ENCODE results near the gene ADAM11. TPM values are rescaled to one million over a fixed set of nuclear protein-coding genes. Genes with fewer than 3 reads are reported as not detected.
A peak's percentile ranks its signal among the peaks of the same experiment; 100 is the strongest.

The ADAM11 gene
- total RNA-seq, 1 donor from 2014 or later = under 0.01 TPM

GRCh38 chr17:44757045-44757917 is 1.5 kb upstream of the ADAM11 start:
- DNase-seq (ENCODE audit: low read depth in 2 of 2) = no peak

- DNase-seq (ENCODE audit: low read depth in 2 of 2) = no peak
These were observed 822 bp upstream of the ADAM11 start for GRCh38 chr17:44757918-44758413.

GRCh38 chr17:44759086-44759915 is 513 bp downstream of the ADAM11 start:
- DNase-seq (ENCODE audit: low read depth in 2 of 2) = no peak

- no peak for DNase-seq (ENCODE audit: low read depth in 2 of 2)
These were observed 1.1 kb downstream of the ADAM11 start for GRCh38 chr17:44759916-44760243.

- DNase-seq (ENCODE audit: low read depth in 2 of 2) = no peak
These were observed 1.9 kb downstream of the ADAM11 start for GRCh38 chr17:44760474-44761308.

- DNase-seq (ENCODE audit: low read depth in 2 of 2) = no peak
These were observed 3.4 kb downstream of the ADAM11 start for GRCh38 chr17:44761932-44762810.

- DNase-seq (ENCODE audit: low read depth in 2 of 2) = no peak
These were observed 4.4 kb downstream of the ADAM11 start for GRCh38 chr17:44763170-44763569.

- DNase-seq (ENCODE audit: low read depth in 2 of 2) = no peak
These were observed 7.2 kb downstream of the ADAM11 start for GRCh38 chr17:44765965-44766364.

- no peak for DNase-seq (ENCODE audit: low read depth in 2 of 2)
These were observed 7.7 kb downstream of the ADAM11 start for GRCh38 chr17:44766409-44767038.

GRCh38 chr17:44767493-44767892 is 8.7 kb downstream of the ADAM11 start:
- DNase-seq (ENCODE audit: low read depth in 2 of 2) = no peak

- DNase-seq (ENCODE audit: low read depth in 2 of 2) = no peak
These were observed 9.8 kb downstream of the ADAM11 start for GRCh38 chr17:44768505-44769142.

GRCh38 chr17:44769230-44769629 is 10.4 kb downstream of the ADAM11 start:
- DNase-seq (ENCODE audit: low read depth in 2 of 2) = no peak

- DNase-seq (ENCODE audit: low read depth in 2 of 2) = no peak
These were observed 10.9 kb downstream of the ADAM11 start for GRCh38 chr17:44769647-44770084.

- DNase-seq (ENCODE audit: low read depth in 2 of 2) = no peak
These were observed 11.6 kb downstream of the ADAM11 start for GRCh38 chr17:44770166-44770925.

GRCh38 chr17:44772308-44773045 is 13.7 kb downstream of the ADAM11 start:
- no peak for DNase-seq (ENCODE audit: low read depth in 2 of 2)

GRCh38 chr17:44773140-44773539 is 14.4 kb downstream of the ADAM11 start:
- DNase-seq (ENCODE audit: low read depth in 2 of 2) = no peak

GRCh38 chr17:44774271-44775135 is 15.7 kb downstream of the ADAM11 start:
- peak; percentile 72 to 82 for DNase-seq (ENCODE audit: low read depth in 2 of 2)

All from lung microvascular endothelial cell (primary cell).